Measurements from ENCODE around the gene CCNB2.

DNA sequence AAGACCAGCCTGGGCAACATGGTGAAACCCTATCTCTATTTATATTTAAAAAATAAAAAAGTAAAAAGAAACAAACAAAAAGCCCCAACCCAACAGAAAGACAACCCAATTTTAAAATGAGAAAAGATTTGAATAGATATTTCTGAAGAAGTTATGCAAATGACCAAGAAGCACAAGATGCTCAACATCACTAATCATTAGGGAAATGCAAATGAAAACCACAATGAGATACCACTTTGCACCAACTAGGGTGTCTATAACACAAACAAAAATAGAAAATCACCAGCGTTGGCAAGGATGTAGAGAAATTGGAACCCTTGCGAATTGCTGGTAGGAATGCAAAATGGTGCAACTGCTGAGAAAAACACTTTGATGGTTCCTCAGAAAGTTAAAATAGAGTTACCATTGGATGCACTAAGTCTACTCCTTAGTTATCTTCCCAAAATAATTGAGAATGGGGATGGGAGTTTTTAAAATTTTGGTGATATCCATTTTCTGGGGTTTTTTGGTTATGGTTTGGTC is 45.8 kb upstream of the CCNB2 start:
- TF ChIP-seq TARDBP (IDR thresholded peaks at IDR 0.05) (no peak), SUZ12 (IDR thresholded peaks at IDR 0.05) (no peak), FOXK2 (IDR thresholded peaks at IDR 0.05) (no peak), L3MBTL2 (conservative IDR thresholded peaks at IDR 0.05) (no peak), BHLHE40 (IDR thresholded peaks at IDR 0.05; ENCODE audit: borderline replicate concordance) (no peak), CTBP1 (IDR thresholded peaks at IDR 0.05; ENCODE audit: borderline replicate concordance) (no peak), SP1 (IDR thresholded peaks at IDR 0.05) (no peak), HDGF (IDR thresholded peaks at IDR 0.05; ENCODE audit: borderline replicate concordance) (no peak), ELF4 (IDR thresholded peaks at IDR 0.05) (no peak), FOXA1 (IDR thresholded peaks at IDR 0.05) (no peak), ARNT (IDR thresholded peaks at IDR 0.05) (no peak)
- TF ChIP-seq, protein P1, sequence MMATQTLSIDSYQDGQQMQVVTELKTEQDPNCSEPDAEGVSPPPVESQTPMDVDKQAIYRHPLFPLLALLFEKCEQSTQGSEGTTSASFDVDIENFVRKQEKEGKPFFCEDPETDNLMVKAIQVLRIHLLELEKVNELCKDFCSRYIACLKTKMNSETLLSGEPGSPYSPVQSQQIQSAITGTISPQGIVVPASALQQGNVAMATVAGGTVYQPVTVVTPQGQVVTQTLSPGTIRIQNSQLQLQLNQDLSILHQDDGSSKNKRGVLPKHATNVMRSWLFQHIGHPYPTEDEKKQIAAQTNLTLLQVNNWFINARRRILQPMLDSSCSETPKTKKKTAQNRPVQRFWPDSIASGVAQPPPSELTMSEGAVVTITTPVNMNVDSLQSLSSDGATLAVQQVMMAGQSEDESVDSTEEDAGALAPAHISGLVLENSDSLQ (IDR thresholded peaks at IDR 0.05), result no peak
